ENCODE results near the gene SKOR1. TPM values are rescaled to one million over a fixed set of nuclear protein-coding genes. Genes with fewer than 3 reads are reported as not detected.
A peak's percentile ranks its signal among the peaks of the same experiment; 100 is the strongest.

The SKOR1 gene
- polyA plus RNA-seq, 4 donors, result 0.27 to 0.81 (median 0.38) TPM

- 2 to 5% (median 2%) methylated on average over 16 of the region's 16 CpGs for WGBS, 3 donors
- Histone ChIP-seq H3K9me3 (ENCODE audit: control insufficient read depth in 2 of 2, insufficient read depth in 1 of 2, low read depth in 1 of 2, low read length in 1 of 2) (no peaks in the 10 kb centered on the region), H3K36me3 (ENCODE audit: control insufficient read depth in 3 of 3, insufficient read depth in 2 of 3, low read depth in 1 of 3, low read length in 3 of 3) (no peaks in the 10 kb centered on the region), H3K4me1 (ENCODE audit: control insufficient read depth in 3 of 3, insufficient read depth in 2 of 3, low read depth in 1 of 3, low read length in 2 of 3) (peaks cover 2 to 46% (median 7%) of the 10 kb centered on the region in 3 donors), H3K27ac (ENCODE audit: low read depth in 1 of 3, low read length in 2 of 3) (no peak overlapping the region), H3K4me3 (ENCODE audit: low read depth in 1 of 3, low read length in 3 of 3) (peak overlapping the region in 2 of 3 donors; percentile 40), H3K27me3 (ENCODE audit: control insufficient read depth in 3 of 3, insufficient read depth in 3 of 3, low read length in 3 of 3) (peaks cover 5 to 66% (median 28%) of the 10 kb centered on the region in 3 donors)
- DNase-seq, result peak in 1 of 2 donors; percentile 40
- no peak for FAIRE-seq
Measured at GRCh38 chr15:67836134-67836455, 10.8 kb downstream of the SKOR1 start.

- H3K27ac ChIP-seq (ENCODE audit: low read depth in 1 of 3, low read length in 2 of 3), result no peak overlapping the region
- no peaks in the 10 kb centered on the region for H3K9me3 ChIP-seq (ENCODE audit: control insufficient read depth in 2 of 2, insufficient read depth in 1 of 2, low read depth in 1 of 2, low read length in 1 of 2)
- H3K27me3 ChIP-seq (ENCODE audit: control insufficient read depth in 3 of 3, insufficient read depth in 3 of 3, low read length in 3 of 3), result peaks cover 5 to 62% (median 25%) of the 10 kb centered on the region in 3 donors
- 36 to 37% (median 37%) methylated on average over 8 of the region's 8 CpGs for WGBS, 3 donors
- H3K4me3 ChIP-seq (ENCODE audit: low read depth in 1 of 3, low read length in 3 of 3), result peak overlapping the region in 1 of 3 donors; percentile 40
- peak; percentile 50 to 66 for DNase-seq
- H3K36me3 ChIP-seq (ENCODE audit: control insufficient read depth in 3 of 3, insufficient read depth in 2 of 3, low read depth in 1 of 3, low read length in 3 of 3), result no peaks in the 10 kb centered on the region
- FAIRE-seq, result no peak
- H3K4me1 ChIP-seq (ENCODE audit: control insufficient read depth in 3 of 3, insufficient read depth in 2 of 3, low read depth in 1 of 3, low read length in 2 of 3), result peaks cover 2 to 50% (median 7%) of the 10 kb centered on the region in 3 donors
Measured at GRCh38 chr15:67836477-67836876, 11.2 kb downstream of the SKOR1 start.

- WGBS, 3 donors, result 73 to 76% (median 75%) methylated on average over 2 of the region's 2 CpGs
- no peaks in the 10 kb centered on the region for H3K9me3 ChIP-seq (ENCODE audit: control insufficient read depth in 2 of 2, insufficient read depth in 1 of 2, low read depth in 1 of 2, low read length in 1 of 2)
- H3K4me3 ChIP-seq (ENCODE audit: low read depth in 1 of 3, low read length in 3 of 3), result no peak overlapping the region
- FAIRE-seq (no peak), DNase-seq (no peak)
- H3K4me1 ChIP-seq (ENCODE audit: control insufficient read depth in 3 of 3, insufficient read depth in 2 of 3, low read depth in 1 of 3, low read length in 2 of 3), result peaks cover 2 to 51% (median 7%) of the 10 kb centered on the region in 3 donors
- H3K27me3 ChIP-seq (ENCODE audit: control insufficient read depth in 3 of 3, insufficient read depth in 3 of 3, low read length in 3 of 3), result peaks cover 5 to 58% (median 21%) of the 10 kb centered on the region in 3 donors
- no peak overlapping the region for H3K27ac ChIP-seq (ENCODE audit: low read depth in 1 of 3, low read length in 2 of 3)
- H3K36me3 ChIP-seq (ENCODE audit: control insufficient read depth in 3 of 3, insufficient read depth in 2 of 3, low read depth in 1 of 3, low read length in 3 of 3), result no peaks in the 10 kb centered on the region
Measured at GRCh38 chr15:67836955-67837354, 11.6 kb downstream of the SKOR1 start.

GRCh38 chr15:67838789-67839332 is 13.6 kb downstream of the SKOR1 start:
- DNase-seq (peak; percentile 62 to 81), FAIRE-seq (no peak)
- Histone ChIP-seq H3K27me3 (ENCODE audit: control insufficient read depth in 3 of 3, insufficient read depth in 3 of 3, low read length in 3 of 3) (peaks cover 0 to 39% (median 10%) of the 10 kb centered on the region in 3 donors), H3K36me3 (ENCODE audit: control insufficient read depth in 3 of 3, insufficient read depth in 2 of 3, low read depth in 1 of 3, low read length in 3 of 3) (no peaks in the 10 kb centered on the region), H3K4me1 (ENCODE audit: control insufficient read depth in 3 of 3, insufficient read depth in 2 of 3, low read depth in 1 of 3, low read length in 2 of 3) (peaks cover 0 to 33% (median 7%) of the 10 kb centered on the region in 3 donors), H3K27ac (ENCODE audit: low read depth in 1 of 3, low read length in 2 of 3) (peak overlapping the region in 2 of 3 donors; percentile 1 to 95), H3K9me3 (ENCODE audit: control insufficient read depth in 2 of 2, insufficient read depth in 1 of 2, low read depth in 1 of 2, low read length in 1 of 2) (no peaks in the 10 kb centered on the region), H3K4me3 (ENCODE audit: low read depth in 1 of 3, low read length in 3 of 3) (peak overlapping the region in 2 of 3 donors; percentile 16 to 96)
- 6 to 22% (median 12%) methylated on average over 25 of the region's 25 CpGs for WGBS, 3 donors

DNA sequence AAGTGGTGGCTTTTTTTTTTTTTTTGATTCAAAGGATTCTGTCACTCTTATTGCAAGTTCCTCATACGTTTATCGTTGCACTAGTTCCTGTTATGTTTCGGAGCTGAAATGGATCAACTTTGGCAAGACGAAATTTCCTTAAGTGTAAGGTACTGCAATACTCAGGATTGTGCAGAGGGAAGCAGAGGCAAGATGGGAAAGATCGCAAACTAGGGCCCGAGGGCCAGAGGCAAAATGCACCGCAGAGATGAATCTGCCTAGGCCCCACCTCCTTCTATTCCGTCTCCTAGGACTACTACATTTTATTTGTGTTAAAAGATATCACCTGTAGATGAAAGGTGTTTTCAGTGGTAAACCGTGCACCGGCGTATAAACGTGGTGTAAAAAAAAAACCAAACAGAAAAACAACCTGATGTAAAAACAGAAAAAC is 14.2 kb downstream of the SKOR1 start:
- H3K27ac ChIP-seq (ENCODE audit: low read depth in 1 of 3, low read length in 2 of 3), result peak overlapping the region; percentile 49 to 95 (median 92)
- no peaks in the 10 kb centered on the region for H3K9me3 ChIP-seq (ENCODE audit: control insufficient read depth in 2 of 2, insufficient read depth in 1 of 2, low read depth in 1 of 2, low read length in 1 of 2)
- H3K36me3 ChIP-seq (ENCODE audit: control insufficient read depth in 3 of 3, insufficient read depth in 2 of 3, low read depth in 1 of 3, low read length in 3 of 3), result no peaks in the 10 kb centered on the region
- FAIRE-seq, result no peak
- peak; percentile 51 to 78 for DNase-seq
- H3K27me3 ChIP-seq (ENCODE audit: control insufficient read depth in 3 of 3, insufficient read depth in 3 of 3, low read length in 3 of 3), result peaks cover 0 to 32% (median 8%) of the 10 kb centered on the region in 3 donors
- H3K4me1 ChIP-seq (ENCODE audit: control insufficient read depth in 3 of 3, insufficient read depth in 2 of 3, low read depth in 1 of 3, low read length in 2 of 3), result peaks cover 0 to 27% (median 7%) of the 10 kb centered on the region in 3 donors
- WGBS, 3 donors, result 0 to 2% (median 0%) methylated on average over 12 of the region's 12 CpGs
- peak overlapping the region; percentile 24 to 96 (median 45) for H3K4me3 ChIP-seq (ENCODE audit: low read depth in 1 of 3, low read length in 3 of 3)

DNA sequence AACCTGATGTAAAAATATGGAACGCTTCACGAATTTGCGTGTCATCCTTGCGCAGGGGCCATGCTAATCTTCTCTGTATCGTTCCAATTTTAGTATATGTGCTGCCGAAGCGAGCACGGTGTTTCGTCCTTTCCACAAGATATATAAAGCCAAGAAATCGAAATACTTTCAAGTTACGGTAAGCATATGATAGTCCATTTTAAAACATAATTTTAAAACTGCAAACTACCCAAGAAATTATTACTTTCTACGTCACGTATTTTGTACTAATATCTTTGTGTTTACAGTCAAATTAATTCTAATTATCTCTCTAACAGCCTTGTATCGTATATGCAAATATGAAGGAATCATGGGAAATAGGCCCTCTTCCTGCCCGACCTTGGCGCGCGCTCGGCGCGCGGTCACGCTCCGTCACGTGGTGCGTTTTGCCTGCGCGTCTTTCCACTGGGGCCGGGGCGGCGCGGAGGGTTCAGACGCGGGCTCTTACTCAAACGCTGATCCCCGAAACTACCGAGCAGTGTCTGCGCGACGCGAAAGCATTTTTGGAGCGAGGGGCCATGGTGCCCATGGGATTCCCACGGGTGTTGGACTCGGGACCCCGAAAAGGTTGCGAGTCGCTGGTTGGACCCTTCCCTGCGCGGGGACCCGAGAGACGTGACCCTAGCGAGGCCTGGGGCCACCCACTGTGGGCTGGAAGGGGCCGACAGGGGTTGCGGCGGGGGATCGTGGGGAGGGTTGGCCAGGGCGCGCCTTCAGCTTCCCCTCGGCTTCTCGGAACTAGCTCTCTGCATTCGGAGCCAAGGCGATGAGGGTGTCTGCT is 14.8 kb downstream of the SKOR1 start, which contains the start of gene RNU6-1:
Gene RNU6-1 (minus strand): TSS at position 117 of the 820 bp plus-strand sequence.
- FAIRE-seq (no peak), DNase-seq (peak; percentile 91 to 96)

GRCh38 chr15:67840749-67841512 is 15.6 kb downstream of the SKOR1 start:
- H3K9me3 ChIP-seq (ENCODE audit: control insufficient read depth in 2 of 2, insufficient read depth in 1 of 2, low read depth in 1 of 2, low read length in 1 of 2), result no peaks in the 10 kb centered on the region
- H3K4me3 ChIP-seq (ENCODE audit: low read depth in 1 of 3, low read length in 3 of 3), result peak overlapping the region; percentile 77 to 96 (median 79)
- peak overlapping the region; percentile 75 to 99 (median 95) for H3K27ac ChIP-seq (ENCODE audit: low read depth in 1 of 3, low read length in 2 of 3)
- peaks cover 0 to 18% (median 1%) of the 10 kb centered on the region in 3 donors for H3K27me3 ChIP-seq (ENCODE audit: control insufficient read depth in 3 of 3, insufficient read depth in 3 of 3, low read length in 3 of 3)
- peak; percentile 45 to 64 for DNase-seq
- peaks cover 0 to 15% (median 2%) of the 10 kb centered on the region in 3 donors for H3K4me1 ChIP-seq (ENCODE audit: control insufficient read depth in 3 of 3, insufficient read depth in 2 of 3, low read depth in 1 of 3, low read length in 2 of 3)
- WGBS, 3 donors, result 3 to 6% (median 5%) methylated on average over 17 of the region's 17 CpGs
- FAIRE-seq, result no peak
- H3K36me3 ChIP-seq (ENCODE audit: control insufficient read depth in 3 of 3, insufficient read depth in 2 of 3, low read depth in 1 of 3, low read length in 3 of 3), result no peaks in the 10 kb centered on the region

More for the DNA sequence above, 14.8 kb downstream of the SKOR1 start, which contains the start of gene RNU6-1:
- 0 to 1% (median 0%) methylated on average over 62 of the region's 62 CpGs for WGBS, 3 donors
- H3K9me3 ChIP-seq (ENCODE audit: control insufficient read depth in 2 of 2, insufficient read depth in 1 of 2, low read depth in 1 of 2, low read length in 1 of 2), result no peaks in the 10 kb centered on the region
- peaks cover 0 to 26% (median 5%) of the 10 kb centered on the region in 3 donors for H3K27me3 ChIP-seq (ENCODE audit: control insufficient read depth in 3 of 3, insufficient read depth in 3 of 3, low read length in 3 of 3)
- no peaks in the 10 kb centered on the region for H3K36me3 ChIP-seq (ENCODE audit: control insufficient read depth in 3 of 3, insufficient read depth in 2 of 3, low read depth in 1 of 3, low read length in 3 of 3)
- peak within 1 kb of the TSS; percentile 75 to 99 (median 95) for H3K27ac ChIP-seq (ENCODE audit: low read depth in 1 of 3, low read length in 2 of 3)
- H3K4me3 ChIP-seq (ENCODE audit: low read depth in 1 of 3, low read length in 3 of 3), result peak within 1 kb of the TSS; percentile 77 to 96 (median 79)
- peaks cover 0 to 21% (median 7%) of the 10 kb centered on the region in 3 donors for H3K4me1 ChIP-seq (ENCODE audit: control insufficient read depth in 3 of 3, insufficient read depth in 2 of 3, low read depth in 1 of 3, low read length in 2 of 3)

DNA sequence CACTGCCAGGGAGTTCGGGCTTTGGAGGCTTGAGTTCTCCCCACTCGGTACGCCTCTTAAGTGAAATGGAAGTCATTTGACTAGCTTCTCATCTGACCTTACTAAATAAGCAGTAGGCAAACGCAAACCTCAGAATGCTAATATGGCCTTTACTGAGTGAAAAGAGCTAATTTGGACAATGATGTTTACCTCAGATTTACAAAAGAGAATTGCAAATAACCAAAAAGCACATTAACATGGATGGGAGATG is 16.1 kb downstream of the SKOR1 start:
- Histone ChIP-seq H3K4me3 (ENCODE audit: low read depth in 1 of 3, low read length in 3 of 3) (peak overlapping the region in 2 of 3 donors; percentile 79 to 96), H3K27me3 (ENCODE audit: control insufficient read depth in 3 of 3, insufficient read depth in 3 of 3, low read length in 3 of 3) (peaks cover 0 to 14% (median 0%) of the 10 kb centered on the region in 3 donors), H3K27ac (ENCODE audit: low read depth in 1 of 3, low read length in 2 of 3) (peak overlapping the region in 1 of 3 donors; percentile 95), H3K4me1 (ENCODE audit: control insufficient read depth in 3 of 3, insufficient read depth in 2 of 3, low read depth in 1 of 3, low read length in 2 of 3) (peaks cover 0 to 11% (median 0%) of the 10 kb centered on the region in 3 donors), H3K9me3 (ENCODE audit: control insufficient read depth in 2 of 2, insufficient read depth in 1 of 2, low read depth in 1 of 2, low read length in 1 of 2) (no peaks in the 10 kb centered on the region), H3K36me3 (ENCODE audit: control insufficient read depth in 3 of 3, insufficient read depth in 2 of 3, low read depth in 1 of 3, low read length in 3 of 3) (no peaks in the 10 kb centered on the region)
- 15 to 27% (median 19%) methylated on average over 4 of the region's 4 CpGs for WGBS, 3 donors
- FAIRE-seq (no peak), DNase-seq (no peak)
